GM21825 (cell line): ENCODE results near the gene LTBP2.
A peak's percentile ranks its signal among the peaks of the same experiment; 100 is the strongest.

Source experiments
- ATAC-seq: cut with Tn5 transposase; IDR thresholded peaks from one replicate; pipeline ENCODE4 v1.9.1; 2021; ENCODE audit warnings: mild to moderate bottlenecking, moderate library complexity; ENCODE audit not compliant: unreplicated experiment

The LTBP2 gene

GRCh38 chr14:74493343-74494261 lies 118.4 kb downstream of the LTBP2 start, which contains the start of gene ISCA2:
TSS of gene ISCA2 (plus strand) at chr14:74493765. CDS start at chr14:74493775, 10 bp downstream.
- peak; percentile 80 for ATAC-seq

- peak; percentile 10 for ATAC-seq
These were observed 119.2 kb downstream of the LTBP2 start, which contains the start of gene NPC2 for GRCh38 chr14:74492776-74493342. TSS of gene NPC2 (minus strand) at chr14:74493305. CDS start at chr14:74493274, 31 bp downstream.

- ATAC-seq, result no peak
These were observed 119.9 kb downstream of the LTBP2 start for GRCh38 chr14:74491956-74492775.

- ATAC-seq, result no peak
These were observed 121.6 kb downstream of the LTBP2 start for GRCh38 chr14:74490486-74490885.

GRCh38 chr14:74488786-74489397 lies 123.1 kb downstream of the LTBP2 start:
- ATAC-seq, result no peak

- ATAC-seq, result no peak
These were observed 125.9 kb downstream of the LTBP2 start for GRCh38 chr14:74486164-74486563.

GRCh38 chr14:74483321-74483720 lies 128.7 kb downstream of the LTBP2 start:
- no peak for ATAC-seq

GRCh38 chr14:74482571-74482970 lies 129.5 kb downstream of the LTBP2 start:
- no peak for ATAC-seq

GRCh38 chr14:74480046-74480445 lies 132.0 kb downstream of the LTBP2 start:
- ATAC-seq, result no peak

GRCh38 chr14:74478996-74479635 lies 132.9 kb downstream of the LTBP2 start:
- no peak for ATAC-seq

GRCh38 chr14:74476607-74477006 lies 135.4 kb downstream of the LTBP2 start:
- no peak for ATAC-seq

GRCh38 chr14:74476107-74476506 lies 135.9 kb downstream of the LTBP2 start:
- no peak for ATAC-seq

- no peak for ATAC-seq
These were observed 136.4 kb downstream of the LTBP2 start for GRCh38 chr14:74475678-74476077.

GRCh38 chr14:74474376-74474775 lies 137.7 kb downstream of the LTBP2 start:
- ATAC-seq, result no peak

GRCh38 chr14:74472601-74473000 lies 139.4 kb downstream of the LTBP2 start:
- no peak for ATAC-seq

GRCh38 chr14:74469548-74470518 lies 142.2 kb downstream of the LTBP2 start:
- ATAC-seq, result no peak

GRCh38 chr14:74468513-74468912 lies 143.5 kb downstream of the LTBP2 start:
- ATAC-seq, result no peak

- no peak for ATAC-seq
These were observed 146.7 kb downstream of the LTBP2 start for GRCh38 chr14:74465335-74465734.

- no peak for ATAC-seq
These were observed 147.3 kb downstream of the LTBP2 start for GRCh38 chr14:74464785-74465184.
